Nephron progenitor cell (in vitro differentiated cells): Measurements from ENCODE around the gene CNPPD1.

Experiments
- DNase-seq: peaks from one replicate; pipeline ENCODE4 v3.0.0; 2021
- H3K27ac Mint-ChIP-seq: 2 replicates; pipeline ENCODE4 v1.8.0; 2021; ENCODE audit warnings: mild to moderate bottlenecking, moderate library complexity, mixed read lengths
- H3K27me3 Mint-ChIP-seq: 2 replicates; pipeline ENCODE4 v1.8.0; 2021; ENCODE audit warnings: mild to moderate bottlenecking, low read depth, mixed read lengths; ENCODE audit not compliant: poor library complexity
- H3K36me3 Mint-ChIP-seq: 2 replicates; pipeline ENCODE4 v1.8.0; 2021; ENCODE audit warnings: low read depth, mixed read lengths
- H3K4me1 Mint-ChIP-seq: 2 replicates; pipeline ENCODE4 v1.8.0; 2021; ENCODE audit warnings: mixed read lengths
- H3K4me3 Mint-ChIP-seq: 2 replicates; pipeline ENCODE4 v1.8.0; 2021; ENCODE audit warnings: mild to moderate bottlenecking, moderate library complexity, mixed read lengths
- H3K9me3 Mint-ChIP-seq: 2 replicates; pipeline ENCODE4 v1.8.0; 2021; ENCODE audit warnings: mild to moderate bottlenecking, moderate library complexity, mixed read lengths
- TF ChIP-seq, protein P1 (sequence below): fragments of 200-600 bp; sonication (generic); IDR thresholded peaks from 2 replicates; pipeline ENCODE4 v1.5.0; 2021; ENCODE audit warnings: antibody characterized with exemption

The CNPPD1 gene

DNA sequence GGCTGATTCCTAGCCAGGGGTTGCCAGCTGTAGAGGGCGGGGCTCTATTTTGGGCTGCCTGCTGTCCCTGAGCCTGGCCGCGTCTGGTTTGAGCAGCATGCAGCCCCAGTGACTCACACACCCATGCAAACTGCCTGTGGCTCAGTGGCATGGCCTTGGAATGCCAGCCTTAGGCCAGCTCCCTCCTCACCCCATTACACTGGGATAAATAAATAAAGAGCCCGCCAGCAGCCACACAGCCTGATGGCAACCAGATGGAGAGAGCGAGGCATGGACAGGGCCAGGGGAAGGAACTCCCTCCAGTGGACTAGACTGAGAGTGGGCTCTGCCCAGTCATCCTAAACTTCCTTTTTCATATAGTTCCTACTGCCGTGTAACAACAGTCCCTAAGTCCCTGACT is 34.4 kb downstream of the CNPPD1 start:
- no peak for DNase-seq
- H3K9me3 Mint-ChIP-seq, result no peaks in the 10 kb centered on the region
- no peak overlapping the region for H3K27ac Mint-ChIP-seq
- H3K4me3 Mint-ChIP-seq, result no peak overlapping the region
- H3K36me3 Mint-ChIP-seq, result peaks cover 30% of the 10 kb centered on the region
- no peaks in the 10 kb centered on the region for H3K27me3 Mint-ChIP-seq
- TF ChIP-seq, protein P1, sequence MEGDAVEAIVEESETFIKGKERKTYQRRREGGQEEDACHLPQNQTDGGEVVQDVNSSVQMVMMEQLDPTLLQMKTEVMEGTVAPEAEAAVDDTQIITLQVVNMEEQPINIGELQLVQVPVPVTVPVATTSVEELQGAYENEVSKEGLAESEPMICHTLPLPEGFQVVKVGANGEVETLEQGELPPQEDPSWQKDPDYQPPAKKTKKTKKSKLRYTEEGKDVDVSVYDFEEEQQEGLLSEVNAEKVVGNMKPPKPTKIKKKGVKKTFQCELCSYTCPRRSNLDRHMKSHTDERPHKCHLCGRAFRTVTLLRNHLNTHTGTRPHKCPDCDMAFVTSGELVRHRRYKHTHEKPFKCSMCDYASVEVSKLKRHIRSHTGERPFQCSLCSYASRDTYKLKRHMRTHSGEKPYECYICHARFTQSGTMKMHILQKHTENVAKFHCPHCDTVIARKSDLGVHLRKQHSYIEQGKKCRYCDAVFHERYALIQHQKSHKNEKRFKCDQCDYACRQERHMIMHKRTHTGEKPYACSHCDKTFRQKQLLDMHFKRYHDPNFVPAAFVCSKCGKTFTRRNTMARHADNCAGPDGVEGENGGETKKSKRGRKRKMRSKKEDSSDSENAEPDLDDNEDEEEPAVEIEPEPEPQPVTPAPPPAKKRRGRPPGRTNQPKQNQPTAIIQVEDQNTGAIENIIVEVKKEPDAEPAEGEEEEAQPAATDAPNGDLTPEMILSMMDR, result no peak
- no peaks in the 10 kb centered on the region for H3K4me1 Mint-ChIP-seq

DNA sequence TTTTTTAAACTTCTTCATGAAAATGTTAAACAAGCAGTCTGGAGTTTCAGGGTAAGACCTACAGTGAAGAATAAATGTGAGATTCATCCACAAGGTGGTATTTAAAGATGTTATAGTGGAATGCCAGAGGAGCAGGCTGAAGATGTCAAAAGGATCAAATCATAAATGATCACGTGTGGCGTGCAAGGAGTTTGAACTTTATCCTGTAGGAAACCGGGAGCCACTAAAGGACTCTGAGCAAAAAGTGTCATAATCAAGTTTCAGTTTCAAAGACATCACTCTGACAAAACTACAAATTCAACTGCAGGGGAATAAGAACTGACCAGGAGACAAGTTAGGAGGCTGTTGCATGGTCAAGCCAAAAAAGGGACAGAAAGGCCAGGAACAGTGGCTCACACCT is 36.0 kb downstream of the CNPPD1 start:
- Mint-ChIP-seq H3K4me3 (no peak overlapping the region), H3K27ac (no peak overlapping the region), H3K27me3 (no peaks in the 10 kb centered on the region), H3K4me1 (no peaks in the 10 kb centered on the region), H3K36me3 (peaks cover 20% of the 10 kb centered on the region), H3K9me3 (no peaks in the 10 kb centered on the region)
- TF ChIP-seq, protein P1, result no peak
- no peak for DNase-seq

DNA sequence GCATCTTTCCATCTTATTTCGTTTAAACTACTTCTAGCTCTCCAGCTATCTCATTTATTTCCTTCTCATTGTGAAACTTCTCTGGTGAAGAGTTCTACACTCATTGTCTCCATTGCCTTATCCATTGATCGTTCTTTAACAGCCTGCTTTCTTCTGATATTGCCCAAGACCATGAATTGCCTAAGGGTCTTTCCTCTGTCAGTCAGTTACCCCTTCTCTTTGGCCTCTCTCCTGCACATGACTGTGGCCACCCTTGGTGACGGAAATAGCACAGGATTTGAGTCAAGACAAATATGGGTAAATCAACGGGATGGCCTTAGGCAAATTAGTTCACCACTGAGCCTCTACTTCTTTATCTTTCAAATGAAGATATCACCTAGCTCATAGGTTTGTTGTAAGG is 42.7 kb downstream of the CNPPD1 start:
- Mint-ChIP-seq H3K27ac (no peak overlapping the region), H3K4me1 (no peaks in the 10 kb centered on the region), H3K9me3 (no peaks in the 10 kb centered on the region), H3K4me3 (no peak overlapping the region), H3K27me3 (no peaks in the 10 kb centered on the region), H3K36me3 (peaks cover 6% of the 10 kb centered on the region)
- DNase-seq, result no peak
- TF ChIP-seq, protein P1, result no peak

DNA sequence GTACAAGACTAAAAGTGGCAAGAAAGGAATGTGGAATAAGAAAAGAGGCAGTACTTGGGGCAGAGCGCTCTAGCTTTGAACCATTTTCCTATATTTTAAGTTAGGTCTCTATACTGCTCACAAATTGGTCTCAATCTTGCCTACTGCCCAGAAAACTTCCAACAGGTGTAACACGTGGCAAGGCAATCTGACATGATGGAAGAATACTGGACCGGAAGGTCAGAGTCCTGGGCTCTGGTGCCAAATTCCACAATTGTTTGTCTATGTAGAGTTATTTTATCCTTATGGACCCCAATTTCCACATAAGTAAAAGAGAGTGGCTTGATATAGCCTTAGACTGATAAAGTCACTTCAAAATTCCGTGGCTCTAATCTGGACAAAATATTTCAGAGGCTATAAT is 45.0 kb downstream of the CNPPD1 start:
- Mint-ChIP-seq H3K4me1 (no peaks in the 10 kb centered on the region), H3K27me3 (no peaks in the 10 kb centered on the region), H3K9me3 (no peaks in the 10 kb centered on the region), H3K36me3 (no peaks in the 10 kb centered on the region), H3K27ac (no peak overlapping the region), H3K4me3 (no peak overlapping the region)
- no peak for DNase-seq
- TF ChIP-seq, protein P1, result no peak

DNA sequence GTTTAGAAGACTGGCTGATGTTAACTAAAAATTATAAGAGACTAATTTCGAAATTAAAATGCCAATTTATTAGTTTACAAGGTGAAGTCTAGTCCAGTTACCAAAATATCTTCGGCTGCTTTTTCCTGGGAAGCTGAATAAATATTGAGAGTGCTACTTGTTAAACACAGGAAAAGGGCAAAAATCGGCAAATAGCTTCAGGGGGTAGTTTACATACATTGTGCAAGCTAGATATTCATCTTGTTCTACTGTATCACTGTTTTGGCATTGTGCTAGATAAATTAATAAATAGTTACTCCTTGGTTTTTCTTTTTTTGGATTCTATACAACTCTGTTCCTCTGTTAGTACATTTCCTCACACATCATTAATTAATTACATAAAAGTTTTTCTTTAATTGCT is 45.4 kb downstream of the CNPPD1 start:
- H3K27ac Mint-ChIP-seq, result no peak overlapping the region
- no peaks in the 10 kb centered on the region for H3K9me3 Mint-ChIP-seq
- TF ChIP-seq, protein P1, result no peak
- H3K4me1 Mint-ChIP-seq, result no peaks in the 10 kb centered on the region
- H3K27me3 Mint-ChIP-seq, result no peaks in the 10 kb centered on the region
- H3K4me3 Mint-ChIP-seq, result no peak overlapping the region
- no peak for DNase-seq
- no peaks in the 10 kb centered on the region for H3K36me3 Mint-ChIP-seq

DNA sequence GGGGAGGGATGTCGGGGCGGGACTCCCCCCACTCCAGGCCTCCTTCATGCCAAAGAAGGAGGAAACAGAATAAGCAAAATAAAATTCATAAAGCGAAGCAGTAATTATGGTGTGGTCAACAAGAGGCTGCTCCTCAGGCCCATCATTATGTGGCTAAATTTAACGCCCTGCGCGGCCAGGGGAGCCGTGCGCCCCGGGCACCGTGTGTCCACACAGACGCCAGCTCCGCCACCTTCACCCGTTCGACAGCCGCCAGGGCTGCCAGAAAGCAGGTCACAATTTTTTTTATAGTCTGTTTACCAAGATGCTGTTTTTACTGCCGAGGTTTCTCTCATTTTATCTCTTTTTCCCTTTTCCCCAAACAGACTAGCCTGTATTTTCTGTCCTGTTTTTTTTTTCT is 47.1 kb downstream of the CNPPD1 start:
- Mint-ChIP-seq H3K27ac (no peak overlapping the region), H3K36me3 (no peaks in the 10 kb centered on the region), H3K9me3 (no peaks in the 10 kb centered on the region), H3K4me1 (peaks cover 5% of the 10 kb centered on the region), H3K27me3 (peaks cover 3% of the 10 kb centered on the region), H3K4me3 (no peak overlapping the region)
- DNase-seq, result no peak
- TF ChIP-seq, protein P1, result no peak
